Trophoblast cell (in vitro differentiated cells and primary cell): Measurements from ENCODE around the gene DNAH10.

ENCODE experiments used
- DNase-seq, 2 donors: peaks; one replicate each; pipeline ENCODE4 v3.0.0-alpha.2; 2016
- H2AFZ ChIP-seq: 2 replicates; pipeline ENCODE4 v1.6.1; 2013; ENCODE audit warnings: low read length, moderate library complexity, mild to moderate bottlenecking; ENCODE audit not compliant: insufficient read depth, poor library complexity
- H2AK5ac ChIP-seq: 2 replicates; pipeline ENCODE4 v1.6.1; 2013; ENCODE audit warnings: mild to moderate bottlenecking, low read length
- H2BK120ac ChIP-seq: 2 replicates; pipeline ENCODE4 v1.6.1; 2013; ENCODE audit warnings: low read length, mild to moderate bottlenecking, moderate library complexity; ENCODE audit not compliant: insufficient read depth, poor library complexity
- H2BK12ac ChIP-seq: 2 replicates; pipeline ENCODE4 v1.6.1; 2013; ENCODE audit warnings: mild to moderate bottlenecking, low read length, moderate library complexity
- H2BK5ac ChIP-seq: 2 replicates; pipeline ENCODE4 v1.6.1; 2013; ENCODE audit warnings: low read length, low read depth, moderate library complexity, mild to moderate bottlenecking; ENCODE audit not compliant: poor library complexity
- H3K14ac ChIP-seq: 2 replicates; pipeline ENCODE4 v1.6.1; 2013; ENCODE audit warnings: mild to moderate bottlenecking, low read length
- H3K18ac ChIP-seq: 2 replicates; pipeline ENCODE4 v1.6.1; 2013; ENCODE audit warnings: mild to moderate bottlenecking, low read length
- H3K23ac ChIP-seq: 2 replicates; pipeline ENCODE4 v1.6.1; 2013; ENCODE audit warnings: low read length
- H3K27ac ChIP-seq: 2 replicates; pipeline ENCODE4 v1.5.1; 2013; ENCODE audit warnings: low read depth, mild to moderate bottlenecking, inconsistent platforms, low read length, moderate library complexity
- H3K27me3 ChIP-seq: 2 replicates; pipeline ENCODE4 v1.6.1; 2013; ENCODE audit warnings: inconsistent platforms, mild to moderate bottlenecking, low read length, moderate library complexity; ENCODE audit not compliant: insufficient read depth
- H3K36me3 ChIP-seq, 2 experiments: 1 replicate in 1 of 2; 2 replicates in 1 of 2; pipeline ENCODE4 v1.6.1; 2013; ENCODE audit warnings: low read length in 2 of 2, mild to moderate bottlenecking in 2 of 2, moderate library complexity in 1 of 2; ENCODE audit not compliant: insufficient read depth in 2 of 2, control insufficient read depth in 1 of 2
- H3K4ac ChIP-seq: 2 replicates; pipeline ENCODE4 v1.6.1; 2013; ENCODE audit warnings: low read depth, mild to moderate bottlenecking, low read length, moderate library complexity
- H3K4me1 ChIP-seq, 2 experiments: 1 replicate in 1 of 2; 2 replicates in 1 of 2; pipeline ENCODE4 v1.6.1; 2013; ENCODE audit warnings: low read length in 2 of 2, mild to moderate bottlenecking in 2 of 2, moderate library complexity in 1 of 2; ENCODE audit not compliant: insufficient read depth in 2 of 2, control insufficient read depth in 1 of 2
- H3K4me2 ChIP-seq: 2 replicates; pipeline ENCODE4 v1.6.1; 2013; ENCODE audit warnings: inconsistent platforms, mild to moderate bottlenecking, low read length, moderate library complexity
- H3K4me3 ChIP-seq: 2 replicates; pipeline ENCODE4 v1.5.1; 2013; ENCODE audit warnings: mild to moderate bottlenecking, low read depth, low read length, inconsistent platforms
- H3K79me1 ChIP-seq: one replicate; pipeline ENCODE4 v1.6.1; 2013; ENCODE audit warnings: low read length
- H3K79me2 ChIP-seq: 2 replicates; pipeline ENCODE4 v1.6.1; 2013; ENCODE audit warnings: low read length, mild to moderate bottlenecking; ENCODE audit not compliant: control insufficient read depth, insufficient read depth, poor library complexity
- H3K9ac ChIP-seq: 2 replicates; pipeline ENCODE4 v1.6.1; 2013; ENCODE audit warnings: mild to moderate bottlenecking, low read length
- H3K9me3 ChIP-seq: 2 replicates; pipeline ENCODE4 v1.6.1; 2013; ENCODE audit warnings: low read depth, mild to moderate bottlenecking, control low read depth, inconsistent platforms, low read length; ENCODE audit not compliant: insufficient read depth
- H4K12ac ChIP-seq: 2 replicates; pipeline ENCODE4 v1.6.1; 2013; ENCODE audit warnings: low read depth, mild to moderate bottlenecking, low read length, moderate library complexity
- H4K8ac ChIP-seq: 2 replicates; pipeline ENCODE4 v1.6.1; 2013; ENCODE audit warnings: low read depth, mild to moderate bottlenecking, low read length, moderate library complexity
- H4K91ac ChIP-seq: one replicate; pipeline ENCODE4 v1.6.1; 2013; ENCODE audit warnings: low read depth, mild to moderate bottlenecking, low read length, moderate library complexity
- WGBS: extraction: QIAGEN DNeasy Blood & Tissue Kit; methylation state at CpG from one replicate; pipeline ENCODE4 v1.1.7; 2013; ENCODE audit warnings: missing lambda C conversion rate; ENCODE audit not compliant: insufficient read length, insufficient coverage; ENCODE audit errors: extremely low coverage; 5-methylcytosine and 5-hydroxymethylcytosine counted together

The DNAH10 gene

DNA sequence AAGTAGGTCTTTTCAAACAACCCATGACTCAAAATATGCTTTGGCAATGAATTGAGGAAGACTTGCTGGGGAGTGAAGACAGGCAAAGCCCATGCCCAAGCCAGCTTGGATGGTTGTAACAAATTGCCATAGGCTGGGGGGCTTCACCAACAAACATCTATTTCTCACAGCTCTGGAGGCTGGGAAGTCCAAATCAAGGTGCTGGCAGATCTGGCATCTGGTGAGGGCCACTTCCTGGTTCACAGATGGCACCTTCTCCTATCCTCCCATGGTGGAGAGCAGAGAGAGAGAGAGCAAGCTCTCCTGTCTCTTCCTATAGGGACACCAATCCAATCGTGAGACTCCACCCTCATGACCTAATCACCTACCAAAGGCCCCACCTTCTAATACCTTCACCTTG is 11.3 kb downstream of the DNAH10 start:
- Histone ChIP-seq H2BK5ac (no peak overlapping the region), H2BK120ac (no peak overlapping the region), H3K9me3 (no peaks in the 10 kb centered on the region), H2BK12ac (no peak overlapping the region), H3K9ac (no peak overlapping the region), H3K27ac (no peak overlapping the region), H3K4me1 (peaks cover 0 to 4% of the 10 kb centered on the region in 2 experiments), H3K27me3 (no peaks in the 10 kb centered on the region), H4K12ac (no peak overlapping the region), H3K36me3 (no peaks in the 10 kb centered on the region), H2AFZ (no peak overlapping the region), H3K18ac (no peak overlapping the region), H3K79me1 (no peaks in the 10 kb centered on the region), H4K8ac (no peak overlapping the region), H3K23ac (no peak overlapping the region), H3K4ac (no peak overlapping the region), H4K91ac (no peak overlapping the region), H3K4me3 (no peak overlapping the region), H3K14ac (no peak overlapping the region), H3K79me2 (no peaks in the 10 kb centered on the region), H2AK5ac (no peak overlapping the region), H3K4me2 (no peak overlapping the region)
- DNase-seq = no peak
- no CpG with 5 or more reads among the region's 1 CpG for WGBS

DNA sequence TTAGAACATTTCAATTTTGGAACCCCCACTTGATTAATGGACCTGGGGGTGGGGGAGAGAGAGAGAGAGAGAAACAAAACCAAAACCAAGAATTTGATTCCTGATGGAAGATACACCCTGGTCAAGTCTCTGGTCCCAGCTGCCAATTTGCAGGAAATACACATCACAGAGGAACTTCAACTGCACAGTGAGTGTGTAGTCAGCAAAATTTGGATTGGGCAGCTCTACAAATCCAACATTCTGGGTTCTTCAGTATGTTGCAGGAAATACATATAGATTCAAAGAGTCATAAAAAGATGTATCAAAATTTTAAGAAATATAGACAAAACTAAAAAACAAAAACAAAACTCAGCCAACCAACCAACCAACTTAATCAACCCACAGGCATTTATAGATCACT is 17.4 kb downstream of the DNAH10 start:
- Histone ChIP-seq H2AFZ (no peak overlapping the region), H3K4me3 (no peak overlapping the region), H2BK12ac (no peak overlapping the region), H3K4me2 (no peak overlapping the region), H3K9me3 (no peaks in the 10 kb centered on the region), H3K79me2 (no peaks in the 10 kb centered on the region), H3K27me3 (no peaks in the 10 kb centered on the region), H4K8ac (no peak overlapping the region), H3K14ac (no peak overlapping the region), H2BK5ac (no peak overlapping the region), H3K9ac (no peak overlapping the region), H3K27ac (no peak overlapping the region), H2AK5ac (no peak overlapping the region), H3K79me1 (no peaks in the 10 kb centered on the region), H3K4me1 (no peaks in the 10 kb centered on the region), H3K18ac (no peak overlapping the region), H3K23ac (no peak overlapping the region), H4K91ac (no peak overlapping the region), H3K4ac (no peak overlapping the region), H4K12ac (no peak overlapping the region), H2BK120ac (no peak overlapping the region), H3K36me3 (no peaks in the 10 kb centered on the region)
- no peak for DNase-seq

DNA sequence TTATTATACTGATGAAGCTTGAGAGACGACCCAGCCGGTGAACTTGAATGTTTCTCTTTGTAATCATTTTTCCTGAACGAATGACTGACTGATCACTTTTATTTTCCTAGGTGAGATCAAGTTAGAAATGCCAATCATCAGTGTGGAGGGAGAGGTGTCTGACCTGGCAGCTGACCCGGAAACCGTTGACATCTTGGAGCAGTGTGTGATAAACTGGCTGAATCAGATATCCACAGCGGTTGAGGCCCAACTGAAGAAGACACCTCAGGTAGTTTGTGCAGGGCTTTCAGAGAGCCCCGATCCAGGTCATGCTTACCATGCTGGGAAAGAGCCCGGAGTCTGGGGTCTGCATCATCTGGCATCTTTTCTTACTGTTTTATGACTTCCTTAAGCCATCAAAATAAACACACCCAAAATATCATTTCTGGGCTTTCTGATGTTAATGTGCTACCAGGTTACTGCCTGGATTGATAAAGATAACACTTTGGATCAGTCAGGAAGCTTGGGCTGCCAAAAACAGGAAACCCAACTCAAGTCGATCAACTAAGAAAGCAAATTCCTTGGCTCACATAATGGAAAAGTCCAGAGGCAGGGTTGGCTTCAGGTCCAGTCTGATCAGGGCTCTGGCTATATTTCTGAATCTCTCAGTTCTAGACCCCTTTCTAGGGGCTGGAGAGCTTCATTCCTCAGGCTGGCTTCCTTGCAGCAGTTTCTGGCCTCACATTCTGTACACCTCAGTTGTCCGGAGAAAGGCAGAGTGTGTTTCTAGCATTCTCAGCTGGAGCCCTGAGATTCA is 21.1 kb downstream of the DNAH10 start:
- H3K9ac ChIP-seq = no peak overlapping the region
- H2AK5ac ChIP-seq = no peak overlapping the region
- no peak overlapping the region for H3K23ac ChIP-seq
- no peak overlapping the region for H3K27ac ChIP-seq
- no peak overlapping the region for H4K8ac ChIP-seq
- no peak overlapping the region for H3K4ac ChIP-seq
- no peak overlapping the region for H3K4me3 ChIP-seq
- no peak overlapping the region for H2BK5ac ChIP-seq
- no peak overlapping the region for H3K18ac ChIP-seq
- no peak overlapping the region for H2BK120ac ChIP-seq
- H3K36me3 ChIP-seq = no peaks in the 10 kb centered on the region
- no peaks in the 10 kb centered on the region for H3K79me1 ChIP-seq
- no peak for DNase-seq
- peaks cover 1% of the 10 kb centered on the region for H3K9me3 ChIP-seq
- H3K4me1 ChIP-seq = no peaks in the 10 kb centered on the region
- no CpG with 5 or more reads among the region's 10 CpGs for WGBS
- no peaks in the 10 kb centered on the region for H3K27me3 ChIP-seq
- H3K14ac ChIP-seq = no peak overlapping the region
- no peak overlapping the region for H3K4me2 ChIP-seq
- H3K79me2 ChIP-seq = no peaks in the 10 kb centered on the region
- no peak overlapping the region for H2BK12ac ChIP-seq
- H2AFZ ChIP-seq = no peak overlapping the region
- no peak overlapping the region for H4K91ac ChIP-seq
- H4K12ac ChIP-seq = no peak overlapping the region

DNA sequence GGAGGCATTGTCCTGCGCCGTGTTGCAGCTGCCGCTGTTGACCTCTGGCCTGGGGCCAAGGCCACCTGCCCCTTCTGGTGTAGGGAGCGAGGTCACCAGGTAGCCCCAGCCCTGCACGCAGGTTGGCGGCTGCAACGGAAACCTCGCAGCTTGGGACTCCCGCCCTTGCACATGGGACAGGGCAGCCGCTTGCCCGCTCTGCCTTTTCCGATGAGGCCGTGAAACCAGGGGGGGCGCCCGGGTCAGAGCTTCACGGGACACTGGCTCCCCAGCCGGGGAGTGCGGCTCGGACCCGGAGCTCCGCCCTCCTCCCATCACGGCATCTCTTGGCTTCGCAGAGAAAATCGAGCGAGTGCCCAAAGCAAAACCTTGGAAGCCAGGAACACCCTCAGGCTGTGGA is 25.4 kb downstream of the DNAH10 start:
- no peak overlapping the region for H2AK5ac ChIP-seq
- H3K9me3 ChIP-seq = peaks cover 1% of the 10 kb centered on the region
- H3K4ac ChIP-seq = no peak overlapping the region
- H3K4me1 ChIP-seq = no peaks in the 10 kb centered on the region
- no peaks in the 10 kb centered on the region for H3K27me3 ChIP-seq
- H2BK12ac ChIP-seq = no peak overlapping the region
- H3K36me3 ChIP-seq = no peaks in the 10 kb centered on the region
- no peak overlapping the region for H2AFZ ChIP-seq
- no peak overlapping the region for H2BK5ac ChIP-seq
- no peak overlapping the region for H3K9ac ChIP-seq
- H4K12ac ChIP-seq = no peak overlapping the region
- H3K4me3 ChIP-seq = no peak overlapping the region
- no peak overlapping the region for H3K27ac ChIP-seq
- WGBS = no CpG with 5 or more reads among the region's 25 CpGs
- H3K14ac ChIP-seq = no peak overlapping the region
- DNase-seq = no peak
- H3K79me2 ChIP-seq = no peaks in the 10 kb centered on the region
- no peak overlapping the region for H4K8ac ChIP-seq
- no peak overlapping the region for H4K91ac ChIP-seq
- H3K4me2 ChIP-seq = no peak overlapping the region
- H3K79me1 ChIP-seq = no peaks in the 10 kb centered on the region
- H2BK120ac ChIP-seq = no peak overlapping the region
- no peak overlapping the region for H3K23ac ChIP-seq
- no peak overlapping the region for H3K18ac ChIP-seq
